GM21717 (cell line): ENCODE measurements around the gene CELF4.

Experiments
- ATAC-seq: cut with Tn5 transposase; IDR thresholded peaks from one replicate; pipeline ENCODE4 v1.9.1; 2021; ENCODE audit warnings: mild to moderate bottlenecking, moderate library complexity; ENCODE audit not compliant: unreplicated experiment

CELF4 gene

GRCh38 chr18:37574113-37574512, 8.5 kb upstream of the CELF4 start:
- ATAC-seq, result no peak

- ATAC-seq, result no peak
These were observed 7.1 kb upstream of the CELF4 start for GRCh38 chr18:37572736-37573135.

- ATAC-seq, result no peak
These were observed 5.7 kb upstream of the CELF4 start for GRCh38 chr18:37571266-37571665.

- no peak for ATAC-seq
These were observed 4.8 kb upstream of the CELF4 start for GRCh38 chr18:37570336-37570930.

GRCh38 chr18:37568671-37569070, 3.1 kb upstream of the CELF4 start:
- ATAC-seq, result no peak

GRCh38 chr18:37567994-37568359, 2.4 kb upstream of the CELF4 start:
- no peak for ATAC-seq

GRCh38 chr18:37567061-37567993, 1.7 kb upstream of the CELF4 start:
- no peak for ATAC-seq

- no peak for ATAC-seq
These were observed 972 bp upstream of the CELF4 start for GRCh38 chr18:37566479-37567060.

- ATAC-seq, result no peak
These were observed 430 bp upstream of the CELF4 start for GRCh38 chr18:37565977-37566478.

GRCh38 chr18:37564711-37565100, 892 bp downstream of the CELF4 start:
- ATAC-seq, result no peak

- ATAC-seq, result no peak
These were observed 1.6 kb downstream of the CELF4 start for GRCh38 chr18:37563931-37564392.

- ATAC-seq, result no peak
These were observed 3.6 kb downstream of the CELF4 start for GRCh38 chr18:37561986-37562385.

GRCh38 chr18:37560003-37560402, 5.6 kb downstream of the CELF4 start:
- ATAC-seq, result no peak

- ATAC-seq, result no peak
These were observed 6.4 kb downstream of the CELF4 start for GRCh38 chr18:37559194-37559593.

- no peak for ATAC-seq
These were observed 11.2 kb downstream of the CELF4 start for GRCh38 chr18:37554399-37554787.

GRCh38 chr18:37553633-37554398, 11.8 kb downstream of the CELF4 start:
- no peak for ATAC-seq

GRCh38 chr18:37552286-37552685, 13.3 kb downstream of the CELF4 start:
- no peak for ATAC-seq

GRCh38 chr18:37551846-37552245, 13.8 kb downstream of the CELF4 start:
- ATAC-seq, result no peak

GRCh38 chr18:37551249-37551648, 14.3 kb downstream of the CELF4 start:
- ATAC-seq, result no peak

- no peak for ATAC-seq
These were observed 15.3 kb downstream of the CELF4 start for GRCh38 chr18:37550118-37550875.
